ENCODE measurements around the gene LPGAT1.

LPGAT1 gene

GRCh38 chr1:211762206-211762605 lies 68.4 kb downstream of the LPGAT1 start:
- DNase-seq (ENCODE audit: low read depth in 3 of 3) = no peak

DNA sequence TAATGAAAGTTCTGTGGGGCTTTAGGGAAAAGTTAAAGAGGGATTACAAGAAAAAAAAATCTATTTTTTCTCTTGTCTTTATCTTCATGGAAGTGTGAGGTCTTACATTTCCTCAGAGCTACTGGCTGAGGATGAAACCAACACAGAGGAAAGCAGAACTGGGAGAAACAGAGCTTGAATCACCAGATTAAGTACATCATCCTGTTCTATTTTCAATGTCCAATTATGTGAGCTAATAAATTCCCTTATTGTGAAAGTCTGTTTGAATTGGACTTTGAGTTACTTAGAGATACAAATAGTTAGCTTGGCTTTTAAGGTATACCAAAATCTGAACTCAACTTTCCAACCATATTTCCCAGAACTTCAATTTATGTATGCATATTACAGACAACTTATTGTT lies 69.2 kb downstream of the LPGAT1 start:
- no peak for DNase-seq (ENCODE audit: low read depth in 3 of 3)

DNA sequence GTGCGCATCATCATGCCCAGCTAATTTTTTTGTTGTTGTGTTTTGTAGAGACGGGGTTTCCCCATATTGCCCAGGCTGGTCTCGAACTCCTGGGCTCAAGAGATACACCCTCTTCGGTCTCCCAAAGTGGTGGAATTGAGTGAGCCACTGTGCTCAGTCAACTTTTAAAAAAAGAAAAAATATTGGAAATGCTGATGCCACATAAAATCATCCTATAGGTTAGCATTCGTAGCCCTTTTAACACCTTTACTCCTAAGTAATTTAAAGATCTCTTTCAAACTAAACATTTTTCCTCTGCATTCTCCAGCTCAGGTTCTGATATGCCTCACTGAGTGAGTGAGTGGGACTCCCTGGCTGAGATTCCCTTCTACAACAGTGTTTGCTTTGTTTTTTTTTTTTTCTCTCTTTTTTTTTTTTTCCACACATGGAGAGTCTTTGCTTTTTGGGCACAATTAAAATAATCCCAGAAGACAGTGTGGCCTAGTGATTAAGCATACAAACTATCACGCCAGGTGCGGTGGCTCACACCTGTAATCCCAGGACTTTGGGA lies 74.0 kb downstream of the LPGAT1 start:
- DNase-seq (ENCODE audit: low read depth in 3 of 3) = no peak

- DNase-seq (ENCODE audit: low read depth in 3 of 3) = no peak
Observed at GRCh38 chr1:211753649-211754251, 76.8 kb downstream of the LPGAT1 start.

GRCh38 chr1:211752951-211753486 lies 77.5 kb downstream of the LPGAT1 start:
- DNase-seq (ENCODE audit: low read depth in 3 of 3) = no peak

- no peak for DNase-seq (ENCODE audit: low read depth in 3 of 3)
Observed at GRCh38 chr1:211752317-211752716, 78.2 kb downstream of the LPGAT1 start.

GRCh38 chr1:211751438-211751837 lies 79.1 kb downstream of the LPGAT1 start:
- no peak for DNase-seq (ENCODE audit: low read depth in 3 of 3)

- no peak for DNase-seq (ENCODE audit: low read depth in 3 of 3)
Observed at GRCh38 chr1:211750599-211750998, 80.0 kb downstream of the LPGAT1 start.

DNA sequence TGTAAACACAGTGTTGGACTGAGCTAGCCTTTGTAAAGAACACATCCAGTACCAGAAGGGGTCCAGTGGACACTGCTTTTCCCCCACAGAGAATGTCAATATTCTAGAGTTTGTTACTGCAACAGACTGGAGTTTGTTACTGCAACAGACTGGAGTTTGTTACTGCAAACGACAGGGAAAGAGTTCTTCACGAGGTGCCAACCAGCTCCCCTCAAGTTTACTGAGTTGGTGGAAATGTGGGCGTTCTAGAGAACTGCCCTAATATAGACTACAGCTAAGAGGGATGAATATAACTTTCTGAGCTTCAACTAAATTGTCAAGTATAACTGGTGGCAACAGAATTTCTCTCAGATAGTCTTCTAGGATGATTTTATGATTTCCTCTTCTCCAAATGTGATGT lies 81.3 kb downstream of the LPGAT1 start:
- DNase-seq (ENCODE audit: low read depth in 3 of 3) = no peak

GRCh38 chr1:211748810-211749209 lies 81.8 kb downstream of the LPGAT1 start:
- DNase-seq (ENCODE audit: low read depth in 3 of 3) = no peak

- no peak for DNase-seq (ENCODE audit: low read depth in 3 of 3)
Observed at GRCh38 chr1:211742889-211743529, 87.6 kb downstream of the LPGAT1 start.

- no peak for DNase-seq (ENCODE audit: low read depth in 3 of 3)
Observed at GRCh38 chr1:211742272-211742671, 88.3 kb downstream of the LPGAT1 start.

DNA sequence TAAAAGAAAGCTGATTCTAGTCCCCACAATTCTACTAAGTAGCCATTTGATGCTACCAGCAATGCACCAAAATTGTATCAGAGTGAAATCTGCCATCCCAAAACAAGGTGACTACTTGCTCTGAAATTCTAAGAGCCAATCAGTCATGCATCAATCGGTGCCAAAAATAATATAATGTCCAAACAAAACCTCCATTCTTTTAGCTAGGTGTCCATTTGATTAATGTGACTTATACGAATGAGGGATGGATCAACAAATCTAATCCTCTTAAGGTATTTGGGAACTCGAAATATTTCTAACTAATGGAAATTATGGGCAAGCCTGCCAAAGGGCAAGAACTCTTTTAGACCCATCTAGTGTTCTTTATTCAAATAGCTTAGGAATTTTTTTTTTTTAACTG lies 88.8 kb downstream of the LPGAT1 start:
- DNase-seq (ENCODE audit: low read depth in 3 of 3) = no peak

GRCh38 chr1:211741116-211741515 lies 89.4 kb downstream of the LPGAT1 start:
- DNase-seq (ENCODE audit: low read depth in 3 of 3) = no peak

DNA sequence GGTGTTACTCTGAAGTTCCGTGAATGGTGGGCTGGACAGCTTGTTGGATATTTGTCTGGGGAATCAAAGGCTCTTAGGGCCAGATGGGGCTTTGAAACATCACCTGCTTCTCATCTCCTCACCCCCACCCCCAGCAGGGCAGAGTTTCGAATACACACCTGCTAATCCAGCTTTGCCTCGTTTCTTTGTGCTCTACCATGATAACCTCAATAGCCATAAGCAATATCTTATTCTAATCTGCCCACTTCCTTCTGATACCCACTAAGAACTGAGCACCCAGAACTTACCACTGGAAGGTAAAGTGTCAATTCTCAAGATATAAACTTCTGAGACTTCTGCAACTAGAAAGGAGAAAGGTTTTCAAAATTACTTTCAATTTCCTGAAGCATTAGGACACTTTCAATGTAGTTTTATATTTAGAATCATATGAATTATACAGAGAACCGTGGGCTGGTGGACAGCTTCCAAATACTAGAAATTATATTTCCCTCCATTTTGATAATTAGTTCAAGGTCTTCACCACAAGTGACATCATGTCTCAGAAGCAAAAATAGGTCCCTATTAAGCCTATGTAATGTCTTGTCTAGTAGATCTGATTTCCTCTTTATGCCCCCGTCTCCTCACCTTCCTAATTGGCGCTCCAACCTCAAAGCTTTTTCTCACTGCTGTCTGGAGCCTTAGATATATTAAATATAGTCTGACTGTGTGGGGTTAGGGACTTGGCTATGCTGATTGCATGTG lies 90.7 kb downstream of the LPGAT1 start:
- no peak for DNase-seq (ENCODE audit: low read depth in 3 of 3)

GRCh38 chr1:211738691-211739301 lies 91.8 kb downstream of the LPGAT1 start:
- DNase-seq (ENCODE audit: low read depth in 3 of 3) = peak in 1 of 3 donors; percentile 11

DNA sequence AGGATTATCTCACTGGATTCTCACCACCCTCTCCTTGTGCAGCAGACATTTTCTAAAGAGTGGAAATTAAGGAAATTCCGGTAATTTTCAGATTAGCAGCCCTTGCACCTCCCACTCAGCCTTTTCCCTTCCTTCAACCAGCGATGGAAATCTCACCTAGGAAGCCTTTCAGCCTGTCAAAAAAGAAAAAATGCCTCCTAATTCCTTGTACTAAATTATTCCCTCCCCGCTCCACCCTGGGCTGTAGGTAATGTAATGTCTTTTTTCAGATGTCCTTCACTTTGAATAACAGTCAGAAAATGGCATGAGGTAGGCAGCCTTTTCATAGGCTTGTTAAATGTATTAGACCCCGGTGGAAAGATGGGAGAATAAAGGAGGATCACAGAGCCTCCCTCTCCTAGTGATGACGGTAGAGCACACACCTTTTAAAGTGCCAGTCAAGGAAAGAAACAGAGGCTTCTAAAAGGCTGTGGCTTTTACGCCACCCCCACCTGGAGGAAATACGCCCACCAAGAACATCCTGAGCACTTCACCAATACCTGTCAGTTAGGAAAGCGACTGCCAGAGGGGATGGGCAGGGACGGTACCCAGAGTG lies 92.4 kb downstream of the LPGAT1 start:
- no peak for DNase-seq (ENCODE audit: low read depth in 3 of 3)

- no peak for DNase-seq (ENCODE audit: low read depth in 3 of 3)
Observed at GRCh38 chr1:211737115-211738035, 93.2 kb downstream of the LPGAT1 start.

- DNase-seq (ENCODE audit: low read depth in 3 of 3) = no peak
Observed at GRCh38 chr1:211736351-211736915, 94.1 kb downstream of the LPGAT1 start.
